ENCODE measurements around the gene VWA8.
"Not testable (repeated sequence)": the region's sequence is repeated elsewhere in the genome, so short reads cannot be mapped to it uniquely, and the experiment has no call there.

The VWA8 gene

DNA sequence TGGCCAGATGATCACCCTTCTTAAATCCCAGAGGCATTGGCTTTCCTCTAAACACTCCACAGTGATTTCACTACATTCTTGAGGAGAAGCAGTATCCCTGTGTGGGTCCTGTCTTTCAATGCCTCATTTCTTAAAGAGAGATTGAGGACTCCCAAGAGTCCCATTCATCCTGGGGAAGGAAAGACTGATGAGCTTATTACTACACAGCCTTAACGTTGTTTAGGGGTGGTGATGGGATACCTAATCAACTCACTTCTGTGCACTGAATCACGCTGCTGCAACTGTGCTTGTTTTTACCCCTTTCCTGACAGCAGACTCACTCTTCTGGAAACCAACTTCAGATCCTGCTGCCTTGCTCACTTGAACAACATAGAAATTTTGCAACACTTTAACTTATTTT, 300.5 kb downstream of the VWA8 start:
- H3K4me3 Mint-ChIP-seq, result no peak overlapping the region
- DNase-seq (ENCODE audit: low spot score in 2 of 2) (no peak), ATAC-seq (ENCODE audit: low read depth) (no peak)
- no peak overlapping the region for H3K27ac Mint-ChIP-seq
- H3K4me1 Mint-ChIP-seq, result peaks cover 3% of the 10 kb centered on the region
- no peaks in the 10 kb centered on the region for H3K9me3 Mint-ChIP-seq
- H3K27me3 Mint-ChIP-seq, result peaks cover 15% of the 10 kb centered on the region
- peaks cover 25% of the 10 kb centered on the region for H3K36me3 Mint-ChIP-seq

DNA sequence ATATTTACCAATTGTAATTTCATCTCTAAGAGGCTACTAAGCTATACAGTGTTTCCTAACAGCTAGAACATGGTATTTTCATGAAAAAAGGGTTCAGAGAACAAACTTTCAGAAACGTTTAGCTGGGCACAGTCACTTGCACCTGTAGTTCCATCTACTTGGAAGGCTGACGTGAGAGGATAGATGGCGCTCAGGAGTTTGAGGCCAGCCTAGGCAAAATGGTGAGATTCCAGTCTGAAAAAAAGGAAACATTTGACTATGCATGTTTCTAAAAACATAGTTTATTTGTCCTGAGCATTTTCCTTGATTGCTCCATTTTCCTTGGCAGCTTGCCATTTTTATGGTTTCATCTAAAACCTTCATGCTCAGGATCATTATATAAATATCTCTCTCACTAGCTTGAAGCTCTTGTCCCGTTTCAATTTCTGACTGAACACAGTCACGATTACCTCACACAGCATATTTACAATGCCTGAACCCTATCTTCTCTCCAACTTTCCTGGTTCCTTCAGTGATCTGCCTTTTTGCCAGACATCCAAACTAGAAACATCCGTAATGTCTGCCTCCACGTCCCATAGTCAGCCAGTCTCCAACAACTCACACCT, 302.8 kb downstream of the VWA8 start:
- Mint-ChIP-seq H3K4me3 (no peak overlapping the region), H3K4me1 (peaks cover 10% of the 10 kb centered on the region), H3K9me3 (no peaks in the 10 kb centered on the region), H3K27ac (no peak overlapping the region), H3K36me3 (peaks cover 12% of the 10 kb centered on the region), H3K27me3 (peaks cover 11% of the 10 kb centered on the region)
- DNase-seq (ENCODE audit: low spot score in 2 of 2), result no peak
- ATAC-seq (ENCODE audit: low read depth), result no peak

- Mint-ChIP-seq H3K4me3 (no peak overlapping the region), H3K9me3 (no peaks in the 10 kb centered on the region), H3K4me1 (peaks cover 10% of the 10 kb centered on the region), H3K27me3 (peaks cover 9% of the 10 kb centered on the region), H3K27ac (no peak overlapping the region), H3K36me3 (peaks cover 6% of the 10 kb centered on the region)
- no peak for ATAC-seq (ENCODE audit: low read depth)
- DNase-seq (ENCODE audit: low spot score in 2 of 2), result no peak
Observed at GRCh38 chr13:41655997-41656396, 304.9 kb downstream of the VWA8 start.

- ATAC-seq (ENCODE audit: low read depth) (peak; percentile 93), DNase-seq (ENCODE audit: low spot score in 2 of 2) (no peak)
- Mint-ChIP-seq H3K4me1 (peaks cover 13% of the 10 kb centered on the region), H3K27me3 (peaks cover 13% of the 10 kb centered on the region), H3K27ac (no peak overlapping the region), H3K36me3 (peaks cover 10% of the 10 kb centered on the region), H3K9me3 (no peaks in the 10 kb centered on the region), H3K4me3 (no peak overlapping the region)
Observed at GRCh38 chr13:41654796-41655195, 306.1 kb downstream of the VWA8 start.

DNA sequence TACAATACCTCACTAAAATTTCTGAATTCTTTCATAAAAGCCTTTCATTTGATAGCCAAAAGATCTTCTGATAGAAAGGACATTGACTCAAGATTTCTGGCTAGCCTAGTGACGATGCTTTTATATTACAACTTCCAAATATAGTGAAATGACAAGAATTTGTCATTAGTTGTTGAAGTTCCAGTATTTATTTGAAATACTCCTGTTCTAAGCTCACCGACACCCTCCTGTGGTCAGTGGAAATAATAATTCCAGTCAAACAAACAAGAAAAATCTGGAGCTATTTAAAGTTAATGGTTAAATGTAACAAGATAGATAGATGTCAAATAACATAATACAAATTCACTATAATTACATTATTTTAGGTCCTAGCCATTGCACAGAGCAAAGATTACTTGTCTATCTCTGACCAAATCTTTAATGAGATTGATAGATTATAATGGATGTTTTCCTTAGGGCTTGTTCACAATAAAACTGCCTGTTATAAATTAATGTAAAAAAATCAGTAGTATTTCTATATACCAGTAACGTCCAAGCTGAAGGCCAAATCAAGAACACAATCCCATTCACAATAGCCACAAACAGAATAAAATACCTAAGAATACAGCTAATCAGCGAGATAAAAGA, 308.1 kb downstream of the VWA8 start:
- ATAC-seq (ENCODE audit: low read depth) (no peak), DNase-seq (ENCODE audit: low spot score in 2 of 2) (no peak)
- Mint-ChIP-seq H3K27ac (no peak overlapping the region), H3K36me3 (peaks cover 4% of the 10 kb centered on the region), H3K4me3 (no peak overlapping the region), H3K4me1 (peaks cover 10% of the 10 kb centered on the region), H3K27me3 (peaks cover 9% of the 10 kb centered on the region), H3K9me3 (no peaks in the 10 kb centered on the region)

DNA sequence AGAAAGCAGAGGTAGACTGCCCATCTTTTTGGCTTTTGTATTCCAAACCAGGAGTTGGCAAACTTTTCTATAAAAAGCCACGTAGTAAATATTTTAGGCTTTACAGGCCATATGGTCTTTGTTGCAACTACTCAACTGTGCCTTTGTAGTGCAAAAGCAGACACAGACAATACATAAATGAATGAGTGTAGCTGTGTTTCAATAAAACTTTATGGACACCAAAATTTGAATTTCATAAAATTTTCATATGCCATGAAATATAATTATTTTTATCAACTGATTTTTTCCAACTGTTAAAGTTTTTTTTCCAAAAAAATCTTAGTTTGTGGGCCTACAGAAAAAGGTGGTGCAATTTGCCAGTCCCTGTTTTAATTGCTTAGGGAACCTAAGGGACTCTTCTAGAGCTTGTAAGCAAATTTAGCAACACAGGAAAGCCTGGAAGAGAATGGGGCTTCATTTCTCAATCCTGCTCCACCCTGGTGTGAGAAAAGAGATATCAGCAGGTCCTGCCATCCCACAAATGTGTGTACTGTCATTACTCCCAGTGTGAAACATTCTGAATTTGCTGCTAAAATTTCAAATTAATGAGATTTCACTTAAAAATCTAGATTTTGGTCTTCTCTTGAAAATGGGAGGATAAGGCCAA, 309.4 kb downstream of the VWA8 start:
- H3K4me3 Mint-ChIP-seq, result no peak overlapping the region
- H3K4me1 Mint-ChIP-seq, result peaks cover 10% of the 10 kb centered on the region
- no peak for DNase-seq (ENCODE audit: low spot score in 2 of 2)
- H3K27me3 Mint-ChIP-seq, result peaks cover 9% of the 10 kb centered on the region
- no peak overlapping the region for H3K27ac Mint-ChIP-seq
- H3K36me3 Mint-ChIP-seq, result peaks cover 4% of the 10 kb centered on the region
- no peak for ATAC-seq (ENCODE audit: low read depth)
- H3K9me3 Mint-ChIP-seq, result no peaks in the 10 kb centered on the region

DNA sequence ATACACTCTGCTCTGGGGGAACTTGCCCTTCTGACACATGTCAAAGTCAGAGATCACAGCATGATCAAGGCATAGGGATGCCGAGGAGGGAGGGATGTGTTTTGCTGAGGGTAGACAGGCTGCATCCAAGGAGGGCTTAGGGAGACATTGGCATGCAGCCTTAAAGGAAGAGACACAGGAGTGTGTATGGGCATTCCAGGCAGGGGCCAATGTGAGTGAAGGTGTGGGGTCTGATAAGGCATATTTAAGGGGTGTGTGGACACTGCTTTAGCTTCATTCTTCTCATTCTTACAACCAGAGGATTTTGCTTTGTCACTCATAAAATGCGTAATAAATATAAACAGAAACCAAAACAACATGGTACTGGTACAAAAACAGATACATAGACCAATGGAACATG, 310.2 kb downstream of the VWA8 start:
- Mint-ChIP-seq H3K9me3 (no peaks in the 10 kb centered on the region), H3K36me3 (peaks cover 4% of the 10 kb centered on the region), H3K4me1 (peaks cover 10% of the 10 kb centered on the region), H3K27ac (no peak overlapping the region), H3K4me3 (no peak overlapping the region), H3K27me3 (peaks cover 9% of the 10 kb centered on the region)
- ATAC-seq (ENCODE audit: low read depth) (no peak), DNase-seq (ENCODE audit: low spot score in 2 of 2) (no peak)

DNA sequence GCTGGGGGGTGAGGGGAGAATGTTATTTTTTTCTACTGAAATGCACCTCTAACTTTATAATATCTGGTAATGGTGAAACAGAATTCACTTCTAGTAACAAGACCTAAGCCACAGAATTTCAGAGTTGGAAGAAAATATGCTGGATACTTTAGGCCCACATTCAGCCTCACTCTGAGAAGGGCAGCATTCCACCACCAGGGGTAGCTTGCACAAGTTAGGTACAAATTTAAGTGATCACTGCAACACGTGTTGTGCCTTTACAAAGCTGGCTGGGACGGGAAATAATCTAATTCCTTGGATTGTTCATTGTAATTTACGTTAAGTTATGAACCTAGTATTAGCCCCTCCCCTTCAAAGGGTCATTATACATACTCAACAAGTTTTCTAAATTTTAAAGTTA, 311.2 kb downstream of the VWA8 start:
- peaks cover 7% of the 10 kb centered on the region for H3K4me1 Mint-ChIP-seq
- H3K27me3 Mint-ChIP-seq, result peaks cover 9% of the 10 kb centered on the region
- H3K27ac Mint-ChIP-seq, result no peak overlapping the region
- peaks cover 4% of the 10 kb centered on the region for H3K36me3 Mint-ChIP-seq
- no peaks in the 10 kb centered on the region for H3K9me3 Mint-ChIP-seq
- no peak for ATAC-seq (ENCODE audit: low read depth)
- DNase-seq (ENCODE audit: low spot score in 2 of 2), result no peak
- H3K4me3 Mint-ChIP-seq, result no peak overlapping the region

- Mint-ChIP-seq H3K4me1 (peaks cover 2% of the 10 kb centered on the region), H3K9me3 (no peaks in the 10 kb centered on the region), H3K4me3 (no peak overlapping the region), H3K27ac (no peak overlapping the region), H3K36me3 (peaks cover 4% of the 10 kb centered on the region), H3K27me3 (peaks cover 4% of the 10 kb centered on the region)
- ATAC-seq (ENCODE audit: low read depth) (no peak), DNase-seq (ENCODE audit: low spot score in 2 of 2) (no peak)
Observed at GRCh38 chr13:41648314-41648935, 312.5 kb downstream of the VWA8 start.

DNA sequence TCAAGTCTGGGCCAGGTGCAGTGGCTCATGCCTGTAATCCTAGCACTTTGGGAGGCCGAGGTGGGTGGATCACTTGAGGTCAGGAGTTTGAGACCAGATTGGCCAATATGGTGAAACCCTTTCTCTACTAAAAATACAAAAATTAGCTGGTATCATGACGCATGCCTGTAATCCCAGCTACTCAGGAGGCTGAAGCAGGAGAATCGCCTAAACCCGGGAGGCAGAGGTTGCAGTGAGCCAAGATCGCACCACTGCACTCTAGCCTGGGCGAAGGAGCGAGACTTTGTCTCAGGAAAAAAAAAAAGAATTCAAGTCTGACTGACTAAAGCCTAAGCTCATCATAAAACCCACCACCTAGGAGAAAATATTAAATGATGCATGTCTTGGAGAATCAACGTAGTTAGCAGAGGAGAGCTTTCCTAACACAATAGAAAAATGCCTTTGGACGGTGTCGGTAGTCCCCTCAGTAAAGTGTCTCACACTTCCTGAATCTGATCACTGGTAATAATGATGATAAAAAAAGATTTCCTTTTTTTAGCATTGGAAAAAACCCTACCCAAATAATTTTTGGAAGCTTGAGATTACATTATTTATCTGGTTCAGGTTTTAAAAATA, 313.1 kb downstream of the VWA8 start:
- not testable (repeated sequence) for H3K4me1 Mint-ChIP-seq; H3K4me3 Mint-ChIP-seq; H3K36me3 Mint-ChIP-seq; ATAC-seq (ENCODE audit: low read depth); H3K27me3 Mint-ChIP-seq; DNase-seq (ENCODE audit: low spot score in 2 of 2); H3K9me3 Mint-ChIP-seq; H3K27ac Mint-ChIP-seq

DNA sequence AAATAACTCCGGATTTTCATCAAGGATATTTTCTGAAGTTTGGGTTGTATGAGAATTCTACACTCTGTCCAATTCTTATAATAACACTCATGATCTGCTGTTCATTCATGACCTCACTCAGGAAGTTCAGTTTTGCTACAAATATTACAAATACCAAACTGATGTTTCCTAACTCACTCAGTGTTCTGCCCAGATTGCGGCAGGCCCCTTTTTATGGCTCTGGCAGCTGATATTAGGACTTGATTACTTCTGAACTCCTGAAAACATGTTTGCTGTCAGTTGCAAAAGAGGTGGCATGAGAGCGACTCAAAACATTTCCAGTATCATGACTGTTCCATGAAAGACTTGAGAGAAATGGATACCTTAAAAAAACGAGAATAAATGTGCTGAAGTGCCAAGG, 315.6 kb downstream of the VWA8 start:
- DNase-seq (ENCODE audit: low spot score in 2 of 2), result no peak
- Mint-ChIP-seq H3K27me3 (no peaks in the 10 kb centered on the region), H3K4me1 (no peaks in the 10 kb centered on the region), H3K4me3 (no peak overlapping the region), H3K9me3 (no peaks in the 10 kb centered on the region), H3K27ac (no peak overlapping the region), H3K36me3 (peaks cover 2% of the 10 kb centered on the region)
- ATAC-seq (ENCODE audit: low read depth), result no peak

DNA sequence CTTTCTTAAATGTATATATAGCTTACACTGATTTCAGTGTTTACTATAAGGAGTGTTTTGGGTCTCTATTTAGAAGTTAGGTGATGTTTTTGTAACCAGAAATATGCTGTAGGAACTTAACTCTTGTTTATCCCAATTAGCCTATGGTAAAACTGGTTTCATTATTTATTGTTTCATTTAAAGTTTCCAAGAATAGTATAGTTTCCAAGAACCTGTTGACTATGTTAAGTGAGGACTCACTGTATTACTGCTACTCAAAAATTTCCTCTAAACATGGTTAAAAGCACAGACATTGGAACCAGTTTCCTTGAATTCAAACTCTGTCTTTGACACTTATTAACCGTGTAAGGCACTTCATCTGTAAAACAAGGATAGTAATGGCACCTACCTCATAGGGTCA, 316.2 kb downstream of the VWA8 start:
- H3K27me3 Mint-ChIP-seq, result no peaks in the 10 kb centered on the region
- H3K4me3 Mint-ChIP-seq, result no peak overlapping the region
- no peak overlapping the region for H3K27ac Mint-ChIP-seq
- H3K4me1 Mint-ChIP-seq, result no peaks in the 10 kb centered on the region
- ATAC-seq (ENCODE audit: low read depth) (no peak), DNase-seq (ENCODE audit: low spot score in 2 of 2) (no peak)
- peaks cover 2% of the 10 kb centered on the region for H3K36me3 Mint-ChIP-seq
- H3K9me3 Mint-ChIP-seq, result no peaks in the 10 kb centered on the region

DNA sequence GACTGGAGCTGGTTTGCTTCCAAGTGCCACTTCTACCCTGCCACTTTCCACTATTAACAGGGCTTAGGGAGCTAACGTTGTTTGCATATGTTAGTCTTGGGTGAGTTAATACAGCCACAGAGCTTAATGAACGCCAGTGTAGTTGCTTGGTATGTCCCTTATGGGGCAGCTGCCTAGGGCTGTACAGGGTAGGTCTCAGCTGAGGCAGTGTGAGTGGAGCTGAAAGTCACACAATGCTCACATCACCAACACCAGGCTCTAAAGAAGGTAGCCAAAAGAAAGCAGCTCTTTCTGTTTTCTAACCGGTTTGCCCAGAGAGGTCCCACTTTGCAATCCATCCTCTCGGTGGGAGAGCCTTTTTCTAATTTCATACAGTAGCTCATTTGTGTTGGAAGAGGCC, 317.4 kb downstream of the VWA8 start:
- Mint-ChIP-seq H3K4me1 (no peaks in the 10 kb centered on the region), H3K4me3 (no peak overlapping the region), H3K27me3 (no peaks in the 10 kb centered on the region), H3K36me3 (peaks cover 9% of the 10 kb centered on the region), H3K9me3 (no peaks in the 10 kb centered on the region), H3K27ac (no peak overlapping the region)
- ATAC-seq (ENCODE audit: low read depth), result no peak
- DNase-seq (ENCODE audit: low spot score in 2 of 2), result no peak

DNA sequence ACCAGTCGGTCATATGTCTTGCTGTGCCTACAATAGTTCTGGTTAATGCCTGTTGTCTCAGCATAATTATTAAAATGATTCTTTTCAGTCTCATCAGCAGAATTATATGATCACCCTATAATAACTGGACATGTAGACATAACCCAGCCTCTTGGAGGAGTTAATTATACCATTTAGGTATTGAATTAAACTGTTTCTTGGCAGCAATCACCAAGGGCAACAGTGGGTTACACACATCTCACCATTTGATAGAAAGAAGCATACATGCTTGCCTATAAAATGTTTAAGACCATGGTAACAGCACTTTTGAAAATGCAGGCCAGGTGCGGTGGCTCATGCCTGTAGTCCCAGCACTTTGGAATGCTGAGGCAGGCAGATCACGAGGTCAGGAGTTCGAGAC, 318.9 kb downstream of the VWA8 start:
- H3K4me3 Mint-ChIP-seq, result no peak overlapping the region
- DNase-seq (ENCODE audit: low spot score in 2 of 2), result no peak
- peaks cover 12% of the 10 kb centered on the region for H3K36me3 Mint-ChIP-seq
- no peak overlapping the region for H3K27ac Mint-ChIP-seq
- no peaks in the 10 kb centered on the region for H3K9me3 Mint-ChIP-seq
- no peaks in the 10 kb centered on the region for H3K27me3 Mint-ChIP-seq
- ATAC-seq (ENCODE audit: low read depth), result no peak
- no peaks in the 10 kb centered on the region for H3K4me1 Mint-ChIP-seq

All from memory B cell (primary cell).